Measurements from ENCODE around the gene FNBP1.
"Not testable (repeated sequence)": the region's sequence is repeated elsewhere in the genome, so short reads cannot be mapped to it uniquely, and the experiment has no call there.

FNBP1 gene

GRCh38 chr9:129938291-129938979, 104.6 kb downstream of the FNBP1 start:
- H3K9ac ChIP-seq (ENCODE audit: low read depth, low read length) = peak overlapping the region; percentile 20; the same call in 1 of the 2 replicates
- H3K27me3 ChIP-seq (ENCODE audit: insufficient read depth, low read length) = no peaks in the 10 kb centered on the region
- no peak overlapping the region for H3K4me3 ChIP-seq (ENCODE audit: low read length)
- H3K4me1 ChIP-seq (ENCODE audit: insufficient read depth, low read length) = peaks cover 8% of the 10 kb centered on the region; the same call in 1 of the 2 replicates
- H3K27ac ChIP-seq (ENCODE audit: low read length) = peak overlapping the region; percentile 49
- H3K9me3 ChIP-seq (ENCODE audit: insufficient read depth, low read depth, low read length) = peaks cover 7% of the 10 kb centered on the region; the same call in 1 of the 2 replicates
- H3K36me3 ChIP-seq (ENCODE audit: insufficient read depth, low read depth, low read length) = peaks cover 10% of the 10 kb centered on the region; the same call in 1 of the 2 replicates

- not testable (repeated sequence) for H3K4me3 ChIP-seq (ENCODE audit: low read length); H3K9me3 ChIP-seq (ENCODE audit: insufficient read depth, low read depth, low read length); H3K36me3 ChIP-seq (ENCODE audit: insufficient read depth, low read depth, low read length); H3K9ac ChIP-seq (ENCODE audit: low read depth, low read length); H3K27ac ChIP-seq (ENCODE audit: low read length); H3K27me3 ChIP-seq (ENCODE audit: insufficient read depth, low read length)
- peaks cover 13% of the 10 kb centered on the region; the same call in 1 of the 2 replicates for H3K4me1 ChIP-seq (ENCODE audit: insufficient read depth, low read length)
These were observed 105.1 kb downstream of the FNBP1 start for GRCh38 chr9:129937879-129938278.

- Histone ChIP-seq H3K27ac (ENCODE audit: low read length) (no peak overlapping the region), H3K9ac (ENCODE audit: low read depth, low read length) (no peak overlapping the region), H3K4me1 (ENCODE audit: insufficient read depth, low read length) (peaks cover 21% of the 10 kb centered on the region; the same call in 1 of the 2 replicates), H3K4me3 (ENCODE audit: low read length) (no peak overlapping the region), H3K36me3 (ENCODE audit: insufficient read depth, low read depth, low read length) (no peaks in the 10 kb centered on the region), H3K27me3 (ENCODE audit: insufficient read depth, low read length) (no peaks in the 10 kb centered on the region), H3K9me3 (ENCODE audit: insufficient read depth, low read depth, low read length) (no peaks in the 10 kb centered on the region)
These were observed 106.8 kb downstream of the FNBP1 start for GRCh38 chr9:129936222-129936621.

GRCh38 chr9:129934780-129935179, 108.2 kb downstream of the FNBP1 start:
- Histone ChIP-seq H3K4me3 (ENCODE audit: low read length) (no peak overlapping the region), H3K9ac (ENCODE audit: low read depth, low read length) (no peak overlapping the region), H3K36me3 (ENCODE audit: insufficient read depth, low read depth, low read length) (no peaks in the 10 kb centered on the region), H3K4me1 (ENCODE audit: insufficient read depth, low read length) (peaks cover 21% of the 10 kb centered on the region; the same call in 1 of the 2 replicates), H3K27ac (ENCODE audit: low read length) (no peak overlapping the region), H3K9me3 (ENCODE audit: insufficient read depth, low read depth, low read length) (no peaks in the 10 kb centered on the region), H3K27me3 (ENCODE audit: insufficient read depth, low read length) (no peaks in the 10 kb centered on the region)

GRCh38 chr9:129934041-129934591, 108.9 kb downstream of the FNBP1 start:
- H3K9ac ChIP-seq (ENCODE audit: low read depth, low read length) = no peak overlapping the region

GRCh38 chr9:129933185-129934040, 109.6 kb downstream of the FNBP1 start:
- Histone ChIP-seq H3K27ac (ENCODE audit: low read length) (no peak overlapping the region), H3K36me3 (ENCODE audit: insufficient read depth, low read depth, low read length) (no peaks in the 10 kb centered on the region), H3K9ac (ENCODE audit: low read depth, low read length) (no peak overlapping the region; the same call in 1 of the 2 replicates), H3K4me3 (ENCODE audit: low read length) (no peak overlapping the region), H3K4me1 (ENCODE audit: insufficient read depth, low read length) (peaks cover 17% of the 10 kb centered on the region; the same call in 1 of the 2 replicates), H3K27me3 (ENCODE audit: insufficient read depth, low read length) (no peaks in the 10 kb centered on the region), H3K9me3 (ENCODE audit: insufficient read depth, low read depth, low read length) (no peaks in the 10 kb centered on the region)

More at GRCh38 chr9:129934041-129934591, 108.9 kb downstream of the FNBP1 start:
- no peaks in the 10 kb centered on the region for H3K9me3 ChIP-seq (ENCODE audit: insufficient read depth, low read depth, low read length)
- H3K4me1 ChIP-seq (ENCODE audit: insufficient read depth, low read length) = peaks cover 21% of the 10 kb centered on the region; the same call in 1 of the 2 replicates
- H3K4me3 ChIP-seq (ENCODE audit: low read length) = no peak overlapping the region
- no peaks in the 10 kb centered on the region for H3K36me3 ChIP-seq (ENCODE audit: insufficient read depth, low read depth, low read length)
- no peaks in the 10 kb centered on the region for H3K27me3 ChIP-seq (ENCODE audit: insufficient read depth, low read length)
- H3K27ac ChIP-seq (ENCODE audit: low read length) = no peak overlapping the region

- peak overlapping the region; percentile 35; the same call in 1 of the 2 replicates for H3K9ac ChIP-seq (ENCODE audit: low read depth, low read length)
- H3K36me3 ChIP-seq (ENCODE audit: insufficient read depth, low read depth, low read length) = peaks cover 5% of the 10 kb centered on the region; the same call in 1 of the 2 replicates
- no peak overlapping the region for H3K27ac ChIP-seq (ENCODE audit: low read length)
- H3K27me3 ChIP-seq (ENCODE audit: insufficient read depth, low read length) = no peaks in the 10 kb centered on the region
- H3K9me3 ChIP-seq (ENCODE audit: insufficient read depth, low read depth, low read length) = no peaks in the 10 kb centered on the region
- H3K4me1 ChIP-seq (ENCODE audit: insufficient read depth, low read length) = peaks cover 13% of the 10 kb centered on the region; the same call in 1 of the 2 replicates
- no peak overlapping the region for H3K4me3 ChIP-seq (ENCODE audit: low read length)
These were observed 110.5 kb downstream of the FNBP1 start for GRCh38 chr9:129932303-129933151.

GRCh38 chr9:129930743-129931142, 112.2 kb downstream of the FNBP1 start:
- Histone ChIP-seq H3K27ac (ENCODE audit: low read length) (no peak overlapping the region), H3K9me3 (ENCODE audit: insufficient read depth, low read depth, low read length) (no peaks in the 10 kb centered on the region), H3K9ac (ENCODE audit: low read depth, low read length) (no peak overlapping the region), H3K36me3 (ENCODE audit: insufficient read depth, low read depth, low read length) (peaks cover 11% of the 10 kb centered on the region), H3K27me3 (ENCODE audit: insufficient read depth, low read length) (no peaks in the 10 kb centered on the region), H3K4me3 (ENCODE audit: low read length) (no peak overlapping the region), H3K4me1 (ENCODE audit: insufficient read depth, low read length) (peaks cover 13% of the 10 kb centered on the region; the same call in 1 of the 2 replicates)

- H3K4me1 ChIP-seq (ENCODE audit: insufficient read depth, low read length) = peaks cover 13% of the 10 kb centered on the region; the same call in 1 of the 2 replicates
- no peak overlapping the region for H3K27ac ChIP-seq (ENCODE audit: low read length)
- no peak overlapping the region for H3K4me3 ChIP-seq (ENCODE audit: low read length)
- H3K36me3 ChIP-seq (ENCODE audit: insufficient read depth, low read depth, low read length) = peaks cover 14% of the 10 kb centered on the region
- no peaks in the 10 kb centered on the region for H3K27me3 ChIP-seq (ENCODE audit: insufficient read depth, low read length)
- no peaks in the 10 kb centered on the region for H3K9me3 ChIP-seq (ENCODE audit: insufficient read depth, low read depth, low read length)
- no peak overlapping the region for H3K9ac ChIP-seq (ENCODE audit: low read depth, low read length)
These were observed 113.4 kb downstream of the FNBP1 start for GRCh38 chr9:129929496-129930125.

- Histone ChIP-seq H3K4me1 (ENCODE audit: insufficient read depth, low read length) (no peaks in the 10 kb centered on the region), H3K27me3 (ENCODE audit: insufficient read depth, low read length) (no peaks in the 10 kb centered on the region), H3K9ac (ENCODE audit: low read depth, low read length) (no peak overlapping the region), H3K36me3 (ENCODE audit: insufficient read depth, low read depth, low read length) (peaks cover 14% of the 10 kb centered on the region), H3K4me3 (ENCODE audit: low read length) (no peak overlapping the region), H3K27ac (ENCODE audit: low read length) (no peak overlapping the region), H3K9me3 (ENCODE audit: insufficient read depth, low read depth, low read length) (no peaks in the 10 kb centered on the region)
These were observed 119.4 kb downstream of the FNBP1 start for GRCh38 chr9:129923589-129923988.

Data from iPS-20b (cell line).